ENCODE measurements around the gene PRG2.
A peak's percentile ranks its signal among the peaks of the same experiment; 100 is the strongest.

PRG2 gene

DNA sequence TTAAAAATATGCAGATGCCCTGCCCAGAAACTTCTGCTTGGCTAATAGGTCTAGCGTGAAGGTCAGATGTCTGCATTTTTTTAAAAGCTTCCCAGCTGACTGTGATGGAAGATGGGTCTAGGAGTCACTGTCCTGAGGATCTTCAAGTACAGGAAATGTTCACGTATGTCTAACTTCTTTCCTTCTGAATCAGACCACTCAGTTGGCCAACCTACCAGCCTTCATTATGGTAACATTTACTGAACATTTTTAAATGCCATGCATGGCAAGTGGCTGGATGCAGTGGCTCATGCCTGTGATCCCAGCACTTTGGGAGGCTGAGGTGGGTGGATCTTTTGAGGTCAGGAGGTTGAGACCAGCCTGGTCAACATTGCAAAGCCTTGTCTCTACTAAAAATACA lies 1.1 kb upstream of the PRG2 start:
- H4K91ac ChIP-seq (ENCODE audit: low read depth, low read length, poor library complexity): no peak overlapping the region
- H3K4ac ChIP-seq (ENCODE audit: low read length): no peak overlapping the region
- no peaks in the 10 kb centered on the region for H3K4me1 ChIP-seq (ENCODE audit: control insufficient read depth in 2 of 2, insufficient read depth in 1 of 2, low read depth in 1 of 2, low read length in 2 of 2)
- no peak overlapping the region for H2AK5ac ChIP-seq (ENCODE audit: low read depth, low read length)
- no peak overlapping the region for H3K4me2 ChIP-seq (ENCODE audit: insufficient read depth, low read length, poor library complexity, severe bottlenecking)
- no peaks in the 10 kb centered on the region for H3K79me1 ChIP-seq (ENCODE audit: low read depth, low read length)
- H3K36me3 ChIP-seq (replicated peaks in 1 of 2; ENCODE audit: control insufficient read depth in 2 of 2, insufficient read depth in 2 of 2, low read length in 2 of 2): no peaks in the 10 kb centered on the region
- H3K27ac ChIP-seq (replicated peaks; ENCODE audit: low read length): no peak overlapping the region
- no peak overlapping the region for H3K9ac ChIP-seq (ENCODE audit: low read depth, low read length, poor library complexity)
- DNase-seq (ENCODE audit: low spot score): no peak
- no peak overlapping the region for H3K18ac ChIP-seq (ENCODE audit: low read length)
- no peak overlapping the region for H2BK12ac ChIP-seq (ENCODE audit: low read length)
- H4K8ac ChIP-seq (ENCODE audit: low read depth, low read length): no peak overlapping the region
- WGBS, 2 donors (ENCODE audit: extremely low coverage in 2 of 2, insufficient read length in 2 of 2, insufficient replicate concordance in 1 of 2): no CpG with 5 or more reads among the region's 2 CpGs
- no peak overlapping the region for H3K4me3 ChIP-seq (ENCODE audit: low read length in 2 of 2)
- no peak overlapping the region for H3K14ac ChIP-seq (ENCODE audit: low read length)
- H3K23ac ChIP-seq (ENCODE audit: low read depth, low read length, poor library complexity): no peak overlapping the region
- H3K27me3 ChIP-seq (ENCODE audit: control insufficient read depth in 3 of 3, insufficient read depth in 3 of 3, low read depth in 1 of 3, low read length in 3 of 3): peaks cover 0 to 39% (median 0%) of the 10 kb centered on the region in 3 experiments
- H2BK120ac ChIP-seq (ENCODE audit: low read depth, low read length): no peak overlapping the region
- no peak overlapping the region for H2AFZ ChIP-seq (ENCODE audit: low read length)
- H2BK5ac ChIP-seq (ENCODE audit: low read length): no peak overlapping the region
- H3K9me3 ChIP-seq (replicated peaks in 1 of 2; ENCODE audit: control insufficient read depth in 2 of 2, insufficient read depth in 1 of 2, low read depth in 1 of 2, low read length in 2 of 2): no peaks in the 10 kb centered on the region
- no peak overlapping the region for H2BK15ac ChIP-seq (ENCODE audit: low read length)

DNA sequence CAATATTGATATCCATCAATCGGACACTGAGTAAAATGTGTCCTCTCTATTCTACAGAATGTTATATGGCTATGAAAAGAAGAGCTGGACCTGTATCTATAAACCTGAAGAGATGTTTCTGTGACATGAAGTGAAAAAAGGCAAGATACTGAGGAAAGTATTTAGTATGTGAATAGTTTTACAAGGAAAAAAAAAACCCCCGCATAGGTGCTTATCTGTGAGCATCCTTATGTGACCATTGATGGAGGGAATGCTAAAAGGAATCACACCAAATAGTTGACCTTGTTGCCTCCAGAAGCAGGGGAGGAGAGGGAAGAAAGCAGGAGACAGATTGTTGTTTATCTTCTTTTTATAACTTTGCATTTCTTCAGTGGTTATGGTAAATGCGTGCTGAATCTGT lies 661 bp upstream of the PRG2 start:
- Histone ChIP-seq H3K27ac (replicated peaks; ENCODE audit: low read length) (no peak overlapping the region), H3K9ac (ENCODE audit: low read depth, low read length, poor library complexity) (no peak overlapping the region), H2BK15ac (ENCODE audit: low read length) (no peak overlapping the region), H3K27me3 (ENCODE audit: control insufficient read depth in 3 of 3, insufficient read depth in 3 of 3, low read depth in 1 of 3, low read length in 3 of 3) (peaks cover 0 to 35% (median 0%) of the 10 kb centered on the region in 3 experiments), H4K8ac (ENCODE audit: low read depth, low read length) (no peak overlapping the region), H2BK120ac (ENCODE audit: low read depth, low read length) (no peak overlapping the region), H3K79me1 (ENCODE audit: low read depth, low read length) (no peaks in the 10 kb centered on the region), H2BK5ac (ENCODE audit: low read length) (no peak overlapping the region), H3K4me3 (ENCODE audit: low read length in 2 of 2) (no peak overlapping the region), H3K4me1 (ENCODE audit: control insufficient read depth in 2 of 2, insufficient read depth in 1 of 2, low read depth in 1 of 2, low read length in 2 of 2) (peaks cover 0 to under 1% of the 10 kb centered on the region in 2 donors), H2BK12ac (ENCODE audit: low read length) (no peak overlapping the region), H3K14ac (ENCODE audit: low read length) (no peak overlapping the region), H2AFZ (ENCODE audit: low read length) (no peak overlapping the region), H4K91ac (ENCODE audit: low read depth, low read length, poor library complexity) (no peak overlapping the region), H3K36me3 (replicated peaks in 1 of 2; ENCODE audit: control insufficient read depth in 2 of 2, insufficient read depth in 2 of 2, low read length in 2 of 2) (no peaks in the 10 kb centered on the region), H2AK5ac (ENCODE audit: low read depth, low read length) (no peak overlapping the region), H3K23ac (ENCODE audit: low read depth, low read length, poor library complexity) (no peak overlapping the region), H3K4me2 (ENCODE audit: insufficient read depth, low read length, poor library complexity, severe bottlenecking) (no peak overlapping the region), H3K18ac (ENCODE audit: low read length) (no peak overlapping the region), H3K9me3 (replicated peaks in 1 of 2; ENCODE audit: control insufficient read depth in 2 of 2, insufficient read depth in 1 of 2, low read depth in 1 of 2, low read length in 2 of 2) (no peaks in the 10 kb centered on the region), H3K4ac (ENCODE audit: low read length) (no peak overlapping the region)
- no CpG with 5 or more reads among the region's 3 CpGs for WGBS, 2 donors (ENCODE audit: extremely low coverage in 2 of 2, insufficient read length in 2 of 2, insufficient replicate concordance in 1 of 2)
- no peak for DNase-seq (ENCODE audit: low spot score)

DNA sequence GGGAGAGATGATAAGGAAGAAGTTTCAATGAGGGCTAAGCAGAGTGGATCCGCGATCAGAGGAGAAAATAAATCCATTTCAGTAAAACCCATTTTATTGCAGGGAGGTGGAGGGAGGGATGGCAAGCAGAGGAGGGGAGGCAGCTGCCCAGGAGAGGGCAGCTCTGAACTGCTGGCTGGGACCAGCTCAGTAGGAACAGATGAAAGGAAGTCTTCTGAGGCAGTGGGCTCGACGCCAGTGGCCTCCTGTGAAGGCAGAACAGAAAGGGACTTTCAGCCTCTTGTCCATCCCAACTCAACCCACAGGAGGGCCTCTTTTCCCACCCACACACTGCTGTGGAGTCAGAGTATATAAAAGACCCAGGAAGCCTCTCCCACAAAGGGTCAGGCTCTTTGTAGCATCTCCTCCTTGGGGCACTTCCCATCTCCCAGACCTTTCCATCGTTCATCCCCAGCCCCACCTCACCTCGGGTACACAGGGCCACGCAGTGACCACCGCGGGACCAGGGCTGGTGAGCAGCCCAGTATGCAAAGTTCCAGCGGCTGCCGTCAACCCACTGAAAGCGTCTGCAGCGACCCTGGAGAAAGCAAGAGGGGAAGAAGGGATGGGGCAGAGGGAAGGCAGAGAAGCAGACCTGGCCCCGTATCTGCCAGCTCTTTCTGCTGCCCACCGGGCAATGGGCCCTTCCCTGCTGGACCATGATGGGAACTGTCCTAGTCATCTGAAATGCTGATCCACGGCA lies 3.0 kb downstream of the PRG2 start:
- Histone ChIP-seq H3K27me3 (ENCODE audit: control insufficient read depth in 3 of 3, insufficient read depth in 3 of 3, low read depth in 1 of 3, low read length in 3 of 3) (peaks cover 0 to 37% (median 0%) of the 10 kb centered on the region in 3 experiments), H3K4me3 (ENCODE audit: low read length in 2 of 2) (no peak overlapping the region), H3K27ac (replicated peaks; ENCODE audit: low read length) (no peak overlapping the region), H2AK5ac (ENCODE audit: low read depth, low read length) (no peak overlapping the region), H3K9ac (ENCODE audit: low read depth, low read length, poor library complexity) (no peak overlapping the region), H3K23ac (ENCODE audit: low read depth, low read length, poor library complexity) (no peak overlapping the region), H2BK5ac (ENCODE audit: low read length) (no peak overlapping the region), H2BK12ac (ENCODE audit: low read length) (no peak overlapping the region), H4K91ac (ENCODE audit: low read depth, low read length, poor library complexity) (no peak overlapping the region), H3K14ac (ENCODE audit: low read length) (no peak overlapping the region), H3K4me2 (ENCODE audit: insufficient read depth, low read length, poor library complexity, severe bottlenecking) (no peak overlapping the region), H3K18ac (ENCODE audit: low read length) (no peak overlapping the region), H2BK15ac (ENCODE audit: low read length) (no peak overlapping the region), H3K36me3 (replicated peaks in 1 of 2; ENCODE audit: control insufficient read depth in 2 of 2, insufficient read depth in 2 of 2, low read length in 2 of 2) (no peaks in the 10 kb centered on the region), H3K4ac (ENCODE audit: low read length) (no peak overlapping the region), H3K9me3 (replicated peaks in 1 of 2; ENCODE audit: control insufficient read depth in 2 of 2, insufficient read depth in 1 of 2, low read depth in 1 of 2, low read length in 2 of 2) (no peaks in the 10 kb centered on the region), H2BK120ac (ENCODE audit: low read depth, low read length) (no peak overlapping the region), H4K8ac (ENCODE audit: low read depth, low read length) (no peak overlapping the region), H2AFZ (ENCODE audit: low read length) (no peak overlapping the region), H3K4me1 (ENCODE audit: control insufficient read depth in 2 of 2, insufficient read depth in 1 of 2, low read depth in 1 of 2, low read length in 2 of 2) (peaks cover 0 to 1% of the 10 kb centered on the region in 2 donors), H3K79me1 (ENCODE audit: low read depth, low read length) (no peaks in the 10 kb centered on the region)
- no CpG with 5 or more reads among the region's 16 CpGs for WGBS, 2 donors (ENCODE audit: extremely low coverage in 2 of 2, insufficient read length in 2 of 2, insufficient replicate concordance in 1 of 2)
- no peak for DNase-seq (ENCODE audit: low spot score)

DNA sequence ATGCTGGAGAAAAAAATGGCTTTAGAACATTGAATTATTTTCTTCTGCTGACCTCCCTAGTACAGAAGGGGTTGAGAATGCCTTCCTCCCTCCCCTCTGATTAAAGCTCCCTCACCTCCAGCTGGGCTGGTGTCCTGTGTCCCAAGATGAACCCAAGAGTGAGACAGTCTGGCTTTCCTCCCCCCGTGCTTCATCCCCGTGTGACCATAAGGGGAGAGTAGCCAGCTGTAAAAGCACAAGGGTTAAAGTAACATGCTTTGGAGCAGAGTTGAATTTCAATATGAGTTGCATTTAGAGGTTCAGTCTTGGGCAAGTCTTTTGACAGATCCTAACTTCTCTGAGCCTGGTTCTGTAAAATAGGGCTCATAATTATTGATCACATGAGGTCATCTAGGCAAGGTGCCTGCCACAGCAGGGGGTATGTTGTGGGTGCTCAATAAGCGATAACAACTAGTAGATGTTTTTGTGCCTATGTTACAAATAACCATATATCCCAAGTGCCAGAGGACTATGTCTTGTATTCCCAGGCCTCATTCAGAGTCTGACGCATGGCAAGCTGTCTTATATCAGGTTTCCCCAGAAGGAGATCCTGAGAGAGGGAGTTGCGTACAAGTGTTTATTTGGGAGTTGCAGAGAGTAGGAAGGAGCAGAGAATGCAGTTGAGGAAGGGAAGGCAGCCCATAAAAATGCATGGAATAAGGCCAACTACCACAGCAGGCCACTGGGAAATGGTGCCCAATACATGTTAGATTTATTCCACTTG lies 4.1 kb downstream of the PRG2 start:
- no peak overlapping the region for H3K18ac ChIP-seq (ENCODE audit: low read length)
- no peak overlapping the region for H2AK5ac ChIP-seq (ENCODE audit: low read depth, low read length)
- peaks cover 0 to 37% (median 0%) of the 10 kb centered on the region in 3 experiments for H3K27me3 ChIP-seq (ENCODE audit: control insufficient read depth in 3 of 3, insufficient read depth in 3 of 3, low read depth in 1 of 3, low read length in 3 of 3)
- no peak overlapping the region for H3K4ac ChIP-seq (ENCODE audit: low read length)
- H2BK120ac ChIP-seq (ENCODE audit: low read depth, low read length): no peak overlapping the region
- H2BK12ac ChIP-seq (ENCODE audit: low read length): no peak overlapping the region
- H3K4me1 ChIP-seq (ENCODE audit: control insufficient read depth in 2 of 2, insufficient read depth in 1 of 2, low read depth in 1 of 2, low read length in 2 of 2): peaks cover 0 to 1% of the 10 kb centered on the region in 2 donors
- no peak overlapping the region for H3K14ac ChIP-seq (ENCODE audit: low read length)
- H2AFZ ChIP-seq (ENCODE audit: low read length): no peak overlapping the region
- no peak overlapping the region for H3K23ac ChIP-seq (ENCODE audit: low read depth, low read length, poor library complexity)
- no peak overlapping the region for H3K27ac ChIP-seq (replicated peaks; ENCODE audit: low read length)
- peak overlapping the region in 1 of 2 donors; percentile 48 for H3K4me3 ChIP-seq (ENCODE audit: low read length in 2 of 2)
- H3K36me3 ChIP-seq (replicated peaks in 1 of 2; ENCODE audit: control insufficient read depth in 2 of 2, insufficient read depth in 2 of 2, low read length in 2 of 2): no peaks in the 10 kb centered on the region
- DNase-seq (ENCODE audit: low spot score): no peak
- H3K4me2 ChIP-seq (ENCODE audit: insufficient read depth, low read length, poor library complexity, severe bottlenecking): no peak overlapping the region
- no peaks in the 10 kb centered on the region for H3K9me3 ChIP-seq (replicated peaks in 1 of 2; ENCODE audit: control insufficient read depth in 2 of 2, insufficient read depth in 1 of 2, low read depth in 1 of 2, low read length in 2 of 2)
- no peak overlapping the region for H3K9ac ChIP-seq (ENCODE audit: low read depth, low read length, poor library complexity)
- no CpG with 5 or more reads among the region's 5 CpGs for WGBS, 2 donors (ENCODE audit: extremely low coverage in 2 of 2, insufficient read length in 2 of 2, insufficient replicate concordance in 1 of 2)
- no peaks in the 10 kb centered on the region for H3K79me1 ChIP-seq (ENCODE audit: low read depth, low read length)
- H4K8ac ChIP-seq (ENCODE audit: low read depth, low read length): no peak overlapping the region
- H2BK5ac ChIP-seq (ENCODE audit: low read length): no peak overlapping the region
- no peak overlapping the region for H2BK15ac ChIP-seq (ENCODE audit: low read length)
- H4K91ac ChIP-seq (ENCODE audit: low read depth, low read length, poor library complexity): no peak overlapping the region
